GM12872 (cell line): ENCODE data around the gene SUSD4.

ENCODE experiments used
- CTCF ChIP-seq: IDR thresholded peaks from 3 replicates; pipeline ENCODE4 v1.5.1; 2011; ENCODE audit warnings: low read depth, mild to moderate bottlenecking, low read length, moderate library complexity; ENCODE audit not compliant: insufficient read depth

Gene SUSD4

GRCh38 chr1:223183268-223183862 is 180.6 kb downstream of the SUSD4 start:
- no peak for TF ChIP-seq CTCF

GRCh38 chr1:223180731-223181321 is 183.2 kb downstream of the SUSD4 start:
- no peak for TF ChIP-seq CTCF

GRCh38 chr1:223179786-223180185 is 184.2 kb downstream of the SUSD4 start:
- no peak for TF ChIP-seq CTCF

GRCh38 chr1:223179280-223179679 is 184.7 kb downstream of the SUSD4 start:
- TF ChIP-seq CTCF = no peak

GRCh38 chr1:223177681-223178080 is 186.3 kb downstream of the SUSD4 start:
- TF ChIP-seq CTCF = no peak

- no peak for TF ChIP-seq CTCF
Measured at GRCh38 chr1:223176437-223176836, 187.5 kb downstream of the SUSD4 start.

- no peak for TF ChIP-seq CTCF
Measured at GRCh38 chr1:223175633-223176032, 188.3 kb downstream of the SUSD4 start.
